GM12864 (cell line): ENCODE data around the gene PCDH9.

Source experiments
- DNase-seq: peaks from one replicate; pipeline ENCODE4 v3.0.0-alpha.2; 2011; ENCODE audit warnings: low read depth
- H3K4me3 ChIP-seq: 2 replicates; pipeline ENCODE4 v1.5.1; 2011; ENCODE audit warnings: mild to moderate bottlenecking, low read depth, low read length, control low read depth
- CTCF ChIP-seq: IDR thresholded peaks from 2 replicates; pipeline ENCODE4 v1.5.1; 2011; ENCODE audit warnings: low read depth, mild to moderate bottlenecking, moderate library complexity, low read length, control low read depth, inconsistent platforms; ENCODE audit errors: missing control alignments

PCDH9 gene

GRCh38 chr13:67131393-67131792 lies 98.7 kb downstream of the PCDH9 start:
- no peak overlapping the region for H3K4me3 ChIP-seq
- DNase-seq: no peak
- no peak for TF ChIP-seq CTCF

GRCh38 chr13:67130444-67130843 lies 99.7 kb downstream of the PCDH9 start:
- no peak for DNase-seq
- H3K4me3 ChIP-seq: no peak overlapping the region
- no peak for TF ChIP-seq CTCF

GRCh38 chr13:67128136-67128535 lies 102.0 kb downstream of the PCDH9 start:
- no peak for TF ChIP-seq CTCF
- H3K4me3 ChIP-seq: no peak overlapping the region
- no peak for DNase-seq

- TF ChIP-seq CTCF: no peak
- H3K4me3 ChIP-seq: no peak overlapping the region
Measured at GRCh38 chr13:67125681-67126080, 104.5 kb downstream of the PCDH9 start.

GRCh38 chr13:67123165-67123564 lies 107.0 kb downstream of the PCDH9 start:
- H3K4me3 ChIP-seq: no peak overlapping the region
- TF ChIP-seq CTCF: no peak
- DNase-seq: no peak

More at GRCh38 chr13:67125681-67126080, 104.5 kb downstream of the PCDH9 start:
- no peak for DNase-seq

- H3K4me3 ChIP-seq: no peak overlapping the region
- no peak for DNase-seq
- TF ChIP-seq CTCF: no peak
Measured at GRCh38 chr13:67122251-67122650, 107.9 kb downstream of the PCDH9 start.

GRCh38 chr13:67120872-67121531 lies 109.1 kb downstream of the PCDH9 start:
- DNase-seq: no peak
- no peak for TF ChIP-seq CTCF
- H3K4me3 ChIP-seq: no peak overlapping the region
